ENCODE results near the gene ACSL4.
"Not testable (repeated sequence)": the region's sequence is repeated elsewhere in the genome, so short reads cannot be mapped to it uniquely, and the experiment has no call there.

ACSL4 gene

GRCh38 chrX:109728173-109728535, 4.9 kb downstream of the ACSL4 start:
- no peak for DNase-seq

- DNase-seq, result not testable (repeated sequence)
Measured at GRCh38 chrX:109724971-109725370, 8.1 kb downstream of the ACSL4 start.

- no peak for DNase-seq
Measured at GRCh38 chrX:109720947-109721346, 12.1 kb downstream of the ACSL4 start.

GRCh38 chrX:109719264-109719663, 13.8 kb downstream of the ACSL4 start:
- DNase-seq, result no peak

DNA sequence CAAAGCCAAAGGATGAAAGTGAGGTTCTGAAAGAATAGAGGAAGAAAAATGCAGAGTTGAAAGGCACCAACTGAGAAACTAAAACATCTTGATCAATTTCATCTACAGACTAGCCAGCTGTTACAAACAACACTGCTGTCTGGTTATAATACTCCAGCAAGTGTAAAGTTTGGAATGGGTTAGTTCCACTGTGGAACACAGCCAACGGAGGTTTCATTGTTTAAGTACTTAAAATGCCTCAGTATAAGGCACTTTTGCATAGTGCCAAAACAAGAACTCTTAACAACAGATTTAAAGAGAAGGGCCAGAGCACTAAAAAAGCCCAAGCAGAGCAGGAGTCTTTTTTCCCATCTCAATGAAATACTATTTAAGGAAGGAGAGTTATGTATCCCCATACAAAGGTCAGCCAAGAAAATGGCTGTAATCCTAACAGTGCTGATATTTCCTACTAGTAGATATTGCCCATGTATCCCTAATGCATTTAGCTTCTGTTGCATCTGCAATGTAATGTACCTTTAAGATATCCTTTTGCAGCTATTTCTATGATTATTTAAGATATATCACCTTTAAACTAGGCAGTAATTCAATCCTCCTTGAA, 16.5 kb downstream of the ACSL4 start:
- DNase-seq, result no peak

GRCh38 chrX:109714340-109714958, 18.6 kb downstream of the ACSL4 start:
- no peak for DNase-seq

GRCh38 chrX:109710181-109710580, 22.9 kb downstream of the ACSL4 start:
- no peak for DNase-seq

DNA sequence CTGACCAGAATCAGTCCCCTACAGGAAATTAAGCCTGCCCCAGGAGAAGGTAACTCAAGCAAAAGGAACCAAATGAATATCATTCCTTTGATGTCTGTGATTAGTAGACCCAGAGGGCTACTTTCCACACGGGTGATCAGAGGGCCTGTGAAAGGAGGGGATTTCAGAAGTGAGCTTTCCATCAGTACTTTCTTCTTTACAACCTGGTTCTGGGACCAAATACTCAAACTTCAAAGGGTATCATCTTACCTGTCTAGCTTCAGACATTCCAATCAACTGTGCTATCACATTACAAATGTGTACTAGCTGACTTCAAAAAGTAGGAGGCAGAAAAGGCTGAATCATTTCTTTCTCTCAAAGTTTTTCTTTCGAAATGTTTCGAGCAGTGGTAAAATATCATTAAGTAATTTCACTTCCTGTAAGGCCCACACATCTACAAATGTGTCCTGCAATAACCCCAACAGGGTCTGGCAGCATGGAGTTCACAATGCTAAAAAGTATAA, 23.9 kb downstream of the ACSL4 start:
- DNase-seq, result no peak

DNA sequence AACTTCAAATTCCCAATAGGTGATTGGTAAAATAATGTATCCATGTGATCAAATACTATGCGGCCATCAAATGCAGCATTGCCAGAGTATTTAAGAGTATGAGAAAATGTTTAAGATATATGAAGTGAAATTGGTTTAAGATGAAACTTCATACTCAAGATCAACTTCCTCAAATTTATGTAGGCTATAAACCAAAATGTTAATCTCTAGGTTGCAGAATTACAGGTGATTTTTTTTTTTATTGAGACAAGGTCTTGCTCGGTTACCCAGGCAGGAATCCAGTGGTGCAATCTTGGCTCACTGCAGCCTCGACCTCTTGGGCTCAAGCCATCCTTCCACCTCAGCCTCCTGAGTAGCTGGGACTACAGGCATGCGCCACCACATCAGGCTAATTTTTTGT, 25.3 kb downstream of the ACSL4 start:
- DNase-seq, result no peak

DNA sequence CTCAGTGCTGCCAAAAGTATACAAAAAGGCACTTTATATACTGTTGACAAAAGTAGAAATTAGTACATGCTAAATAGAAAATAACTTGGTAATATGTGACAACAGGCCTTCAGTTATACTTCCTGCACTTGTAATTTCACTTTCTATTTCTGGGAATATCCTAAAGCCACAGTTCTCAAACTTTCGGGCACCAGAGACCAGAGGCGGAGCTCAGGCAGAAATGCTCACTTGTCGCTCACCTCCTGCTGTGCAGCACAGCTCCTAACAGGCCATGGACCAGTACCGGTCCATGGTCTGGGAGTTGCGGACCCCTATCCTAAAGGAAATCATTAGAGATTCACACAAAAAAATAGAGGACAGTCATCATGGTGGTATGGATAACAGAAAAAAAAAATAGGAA, 25.7 kb downstream of the ACSL4 start:
- DNase-seq, result no peak

- DNase-seq, result no peak
Measured at GRCh38 chrX:109704563-109704962, 28.5 kb downstream of the ACSL4 start.

DNA sequence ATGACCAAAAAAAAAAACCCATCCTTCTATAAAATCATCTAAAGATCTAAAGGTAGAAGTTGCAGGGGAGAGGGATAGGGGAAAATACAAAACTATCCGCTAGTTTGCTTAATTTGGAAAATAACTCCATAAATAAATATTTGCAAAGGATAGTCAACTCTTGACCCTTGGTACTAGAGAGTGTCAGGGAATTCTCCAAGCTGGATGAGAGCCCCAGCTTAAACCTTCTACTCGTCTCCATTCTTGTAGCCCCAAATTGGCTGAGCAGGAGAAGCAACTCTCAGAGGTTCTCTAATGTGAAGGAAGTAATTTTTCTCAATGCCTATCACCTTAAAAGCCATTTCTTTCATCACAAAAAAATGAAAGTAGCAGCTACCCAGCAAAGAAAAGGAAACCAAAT, 35.2 kb downstream of the ACSL4 start:
- no peak for DNase-seq

DNA sequence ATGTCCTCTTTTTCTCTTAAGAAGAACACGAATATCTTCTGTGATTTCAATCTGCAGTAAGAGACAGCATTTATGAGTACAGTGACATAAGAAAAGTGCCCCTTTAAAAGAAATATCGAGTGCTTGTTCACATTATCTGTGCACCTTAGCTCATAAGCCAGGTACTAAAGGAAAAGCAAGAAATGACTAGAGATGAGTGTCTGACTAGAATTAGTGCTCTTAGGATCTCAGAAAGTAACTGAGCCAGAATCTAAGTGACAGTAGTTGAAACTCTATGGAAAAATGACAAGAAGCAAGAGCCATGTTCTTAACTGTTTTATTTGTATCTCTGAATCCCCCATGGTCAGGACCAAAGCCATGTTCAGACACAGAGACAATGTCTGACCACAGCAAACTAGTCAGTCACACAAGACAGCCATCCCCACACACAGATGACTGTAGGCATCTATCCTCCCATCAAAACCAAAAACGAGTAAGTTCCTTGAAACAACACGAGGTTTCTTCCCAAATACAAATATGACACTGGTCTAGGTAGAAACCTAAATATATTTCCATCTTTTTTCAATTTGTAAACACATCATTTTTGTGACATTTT, 36.8 kb downstream of the ACSL4 start:
- DNase-seq, result no peak

GRCh38 chrX:109695637-109696036, 37.4 kb downstream of the ACSL4 start:
- no peak for DNase-seq

- DNase-seq, result no peak
Measured at GRCh38 chrX:109691752-109692151, 41.3 kb downstream of the ACSL4 start.

DNA sequence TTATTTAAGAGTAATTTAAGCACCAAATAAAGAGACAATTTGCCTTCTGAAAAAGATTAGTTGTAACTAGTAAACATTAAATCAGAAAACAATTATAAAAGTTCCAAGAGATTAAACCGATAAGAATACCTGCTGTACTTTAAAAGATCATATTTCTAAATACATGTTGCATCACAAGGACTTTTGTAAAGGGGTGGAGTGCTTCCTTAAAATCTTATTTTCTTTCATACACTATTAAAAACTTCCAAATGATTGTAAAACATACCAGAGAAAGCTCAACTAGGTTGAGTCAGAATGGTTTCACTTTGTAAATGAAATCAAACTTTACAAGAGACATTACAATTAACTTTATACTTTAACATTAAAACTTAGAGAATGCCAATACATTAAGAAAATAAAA, 41.8 kb downstream of the ACSL4 start:
- DNase-seq, result no peak

DNA sequence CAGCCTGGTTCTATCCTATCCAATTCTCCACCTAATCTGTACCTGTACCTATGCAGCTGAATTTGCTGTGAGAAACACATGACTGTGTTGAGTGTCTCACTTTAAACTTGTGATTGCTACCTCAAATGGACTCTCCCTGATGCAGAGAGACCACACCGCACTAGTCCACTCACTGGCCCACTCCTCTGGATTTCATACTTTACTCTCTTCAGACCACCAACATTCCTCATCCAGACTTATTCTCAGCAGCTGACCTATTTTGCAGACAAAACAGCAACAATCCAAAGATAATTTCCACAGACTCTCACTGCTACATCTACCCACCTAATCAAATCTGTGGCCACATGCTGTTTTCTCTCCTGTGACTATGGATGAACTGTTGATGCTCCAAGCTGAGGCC, 45.2 kb downstream of the ACSL4 start:
- no peak for DNase-seq

DNA sequence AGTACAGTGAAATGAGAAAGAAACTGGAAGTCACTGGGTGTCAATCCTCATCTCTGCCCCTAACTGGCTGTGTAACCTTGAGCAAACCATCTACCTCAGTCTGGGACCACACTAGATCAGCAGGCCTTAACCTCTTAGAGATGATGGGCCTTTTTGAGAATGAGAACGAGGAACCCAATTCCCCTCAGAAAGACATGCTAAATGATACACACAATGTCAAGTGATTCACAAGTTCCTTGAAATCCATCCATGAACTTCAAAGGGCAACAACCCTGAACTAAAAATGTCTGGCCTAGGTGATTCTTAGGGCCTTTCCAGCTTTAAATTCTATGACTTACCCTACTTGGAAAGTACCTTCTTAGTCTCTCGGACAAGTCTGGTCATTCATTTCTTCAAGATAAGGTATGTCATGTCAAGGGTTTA, 47.4 kb downstream of the ACSL4 start:
- DNase-seq, result no peak

DNA sequence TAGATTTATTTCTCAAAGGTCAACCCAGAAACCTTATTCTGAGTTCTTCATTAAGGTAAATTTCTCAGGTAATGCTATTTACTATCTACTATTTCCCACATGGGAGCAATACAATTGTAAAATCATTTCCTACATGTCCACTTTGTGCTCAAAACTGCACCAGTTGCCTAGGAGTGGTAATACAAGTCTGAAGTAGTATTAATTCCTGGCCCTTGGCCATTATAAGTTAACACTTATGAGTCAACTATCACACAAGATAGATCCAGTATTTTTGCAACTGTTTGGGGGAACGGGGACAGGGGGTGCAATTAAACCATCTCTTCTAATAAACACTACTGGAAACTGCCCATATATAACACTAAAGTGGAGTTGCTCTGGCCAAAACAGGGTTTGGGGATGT, 48.9 kb downstream of the ACSL4 start:
- DNase-seq, result no peak

DNA sequence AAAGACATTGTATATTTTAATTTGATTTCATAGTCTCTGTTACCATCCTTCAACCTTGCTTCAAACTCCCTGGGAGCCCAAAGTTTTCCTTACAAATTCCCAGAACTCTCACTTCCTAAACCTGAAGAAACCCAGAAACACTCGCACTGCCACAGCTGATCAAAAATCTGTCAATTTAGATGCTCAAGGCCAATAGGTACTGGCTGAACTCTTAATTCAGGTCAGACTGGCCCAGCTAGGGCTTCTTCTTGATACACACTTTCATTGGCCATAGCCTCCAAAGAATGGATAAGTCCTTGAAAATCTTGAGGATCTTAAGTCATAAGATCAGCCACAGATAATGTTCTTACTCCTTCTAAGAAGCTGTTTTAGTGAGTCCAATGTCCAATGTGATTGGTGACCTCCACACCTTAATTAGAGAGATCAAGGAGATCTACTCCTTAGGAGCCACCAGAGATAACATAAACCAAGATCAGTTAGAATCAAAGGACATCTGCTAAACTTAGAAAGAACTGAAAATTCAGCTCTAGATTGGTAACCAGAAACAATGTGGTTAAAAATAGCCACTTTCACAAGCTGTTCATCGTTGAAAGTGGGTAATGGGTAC, 51.5 kb downstream of the ACSL4 start:
- DNase-seq, result no peak

DNA sequence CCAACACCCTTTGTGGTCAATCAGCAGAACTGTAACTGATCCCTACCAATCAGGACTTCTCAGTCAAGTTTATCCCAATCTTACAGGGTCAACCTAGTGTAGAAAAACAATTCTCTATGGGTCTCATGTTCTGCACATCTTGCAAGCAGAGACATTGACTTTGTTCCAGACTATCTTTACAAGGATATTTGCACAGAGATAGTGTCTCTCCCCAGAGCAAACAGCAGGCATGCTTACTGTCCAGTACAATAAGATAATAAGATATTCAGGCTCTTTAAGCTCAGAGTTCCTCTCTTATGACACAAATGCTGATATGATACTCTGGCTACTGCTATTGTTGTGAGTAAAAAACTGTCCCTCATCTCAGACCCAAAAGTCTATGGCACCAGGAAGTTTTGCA, 53.2 kb downstream of the ACSL4 start:
- DNase-seq, result no peak

DNA sequence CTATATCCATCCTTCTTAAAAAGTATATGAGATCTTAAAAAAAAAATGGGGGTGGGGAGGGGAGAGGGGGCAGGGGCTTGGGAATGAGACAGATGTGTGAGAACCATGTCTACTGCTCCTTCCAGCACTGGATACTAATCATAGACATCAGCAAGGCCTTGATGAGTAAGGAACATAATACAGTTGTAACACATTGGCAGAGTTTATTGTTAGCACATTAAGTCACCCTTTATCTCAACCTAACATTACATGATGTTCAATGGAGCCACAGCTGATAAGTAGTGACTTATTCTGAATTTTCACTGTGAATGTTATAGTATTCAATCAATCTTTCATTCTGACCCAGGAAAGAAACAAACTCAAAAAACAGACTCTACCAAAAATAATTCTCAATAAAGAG, 60.8 kb downstream of the ACSL4 start:
- no peak for DNase-seq

GRCh38 chrX:109671170-109671569, 61.9 kb downstream of the ACSL4 start:
- DNase-seq, result not testable (repeated sequence)

DNA sequence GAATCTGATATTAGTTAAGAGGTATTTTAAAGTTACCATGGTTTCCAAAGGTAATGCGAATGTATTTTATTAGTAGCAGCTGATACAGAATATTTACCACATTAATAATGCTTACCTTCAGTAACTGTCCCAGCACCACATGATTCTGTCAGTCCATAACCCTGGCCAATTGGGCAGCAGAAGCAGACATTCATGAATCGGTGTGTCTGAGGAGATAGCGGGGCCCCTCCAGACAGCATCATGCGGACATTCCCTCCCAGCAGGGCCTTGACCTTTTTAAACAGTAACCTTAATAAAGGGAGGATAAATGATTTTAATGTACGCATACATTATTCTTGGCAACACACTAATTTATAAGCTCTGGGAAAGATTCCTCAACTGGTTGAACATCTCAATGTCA, 65.1 kb downstream of the ACSL4 start:
- no peak for DNase-seq
